HG02885 (cell line): ENCODE data around the gene AFG3L2.
"Not testable (repeated sequence)": the region's sequence is repeated elsewhere in the genome, so short reads cannot be mapped to it uniquely, and the experiment has no call there.

Experiments
- ATAC-seq: cut with Tn5 transposase; IDR thresholded peaks from one replicate; pipeline ENCODE4 v1.9.1; 2021; ENCODE audit warnings: mild to moderate bottlenecking; ENCODE audit not compliant: unreplicated experiment, poor library complexity

AFG3L2 gene

GRCh38 chr18:12376754-12377555 is at the start of gene AFG3L2:
AFG3L2 (minus strand) TSS chr18:12377227; CDS start chr18:12377082, 145 bp downstream.
- ATAC-seq, result peak; percentile 87

GRCh38 chr18:12424252-12424651 is 47.2 kb upstream of the AFG3L2 start:
- no peak for ATAC-seq

GRCh38 chr18:12423820-12424219 is 46.8 kb upstream of the AFG3L2 start:
- ATAC-seq, result no peak

- ATAC-seq, result no peak
These were observed 46.4 kb upstream of the AFG3L2 start for GRCh38 chr18:12423393-12423792.

- no peak for ATAC-seq
These were observed 45.9 kb upstream of the AFG3L2 start for GRCh38 chr18:12422936-12423335.

- ATAC-seq, result no peak
These were observed 44.7 kb upstream of the AFG3L2 start for GRCh38 chr18:12421732-12422131.

GRCh38 chr18:12420821-12421421 is 43.9 kb upstream of the AFG3L2 start:
- ATAC-seq, result no peak

GRCh38 chr18:12417687-12418086 is 40.7 kb upstream of the AFG3L2 start:
- no peak for ATAC-seq

GRCh38 chr18:12416098-12416729 is 39.2 kb upstream of the AFG3L2 start:
- no peak for ATAC-seq

- ATAC-seq, result no peak
These were observed 34.4 kb upstream of the AFG3L2 start for GRCh38 chr18:12411456-12411855.

GRCh38 chr18:12410747-12411146 is 33.7 kb upstream of the AFG3L2 start:
- ATAC-seq, result not testable (repeated sequence)

- no peak for ATAC-seq
These were observed 33.1 kb upstream of the AFG3L2 start for GRCh38 chr18:12410081-12410481.

- ATAC-seq, result no peak
These were observed 32.4 kb upstream of the AFG3L2 start for GRCh38 chr18:12409469-12409868.

- ATAC-seq, result no peak
These were observed 31.3 kb upstream of the AFG3L2 start for GRCh38 chr18:12408247-12408869.

- no peak for ATAC-seq
These were observed 29.5 kb upstream of the AFG3L2 start for GRCh38 chr18:12406371-12407111.

- no peak for ATAC-seq
These were observed 28.0 kb upstream of the AFG3L2 start for GRCh38 chr18:12405066-12405465.

GRCh38 chr18:12403601-12404506 is 26.8 kb upstream of the AFG3L2 start:
- no peak for ATAC-seq

GRCh38 chr18:12401881-12402280 is 24.9 kb upstream of the AFG3L2 start:
- ATAC-seq, result no peak

GRCh38 chr18:12399231-12399630 is 22.2 kb upstream of the AFG3L2 start:
- no peak for ATAC-seq
